Measurements from ENCODE around the gene PCAT6. TPM values are rescaled to one million over a fixed set of nuclear protein-coding genes. Genes with fewer than 3 reads are reported as not detected.

PCAT6 gene
- total RNA-seq, 3 donors from 2014 or later, result 0.69 to 1.3 (median 1.0) TPM

DNA sequence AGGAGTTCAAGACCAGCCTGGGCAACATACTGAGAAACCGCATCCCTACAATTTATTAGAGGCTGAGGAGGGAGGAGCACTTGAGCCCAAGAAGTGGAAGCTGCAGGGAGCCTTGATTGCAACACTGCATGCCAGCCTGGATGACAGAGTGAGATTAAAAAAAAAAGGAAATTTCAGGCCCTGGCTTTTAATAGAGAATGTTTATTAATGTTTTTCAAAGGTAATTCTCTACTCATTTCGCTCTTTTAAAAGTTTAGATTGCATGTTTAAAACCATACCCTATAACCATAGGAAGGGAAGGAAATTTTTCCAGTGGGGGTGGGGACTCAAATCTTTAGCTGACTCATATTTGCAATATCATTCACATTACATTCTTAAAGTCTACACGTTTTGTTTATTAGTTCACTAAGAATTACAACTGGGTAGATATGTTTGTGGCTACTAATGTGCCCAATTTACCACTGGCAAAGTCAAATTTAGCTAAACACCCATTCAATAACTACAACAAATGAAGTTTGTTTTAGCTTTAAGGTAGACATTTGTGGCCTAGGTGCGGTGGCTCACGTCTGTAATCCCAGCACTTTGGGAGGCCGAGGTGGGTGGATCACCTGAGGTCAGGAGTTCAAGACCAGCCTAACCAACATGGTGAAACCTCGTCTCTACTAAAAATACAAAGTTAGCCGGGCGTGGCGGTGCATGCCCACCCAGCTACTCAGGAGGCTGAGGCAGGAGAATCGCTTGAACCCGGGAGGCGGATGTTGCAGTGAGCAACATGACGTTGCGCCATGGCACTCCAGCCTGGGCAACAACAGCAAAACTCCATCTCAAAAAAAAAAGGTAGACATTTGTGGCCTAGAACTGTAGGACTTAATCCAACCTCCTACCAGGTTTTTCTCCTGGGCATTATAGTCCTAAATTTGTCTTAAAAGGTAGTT, 7.5 kb upstream of the PCAT6 start:
- intact Hi-C loops (cut with DNase I, micrococcal nuclease), result no loop called here
- TF ChIP-seq, protein P1, sequence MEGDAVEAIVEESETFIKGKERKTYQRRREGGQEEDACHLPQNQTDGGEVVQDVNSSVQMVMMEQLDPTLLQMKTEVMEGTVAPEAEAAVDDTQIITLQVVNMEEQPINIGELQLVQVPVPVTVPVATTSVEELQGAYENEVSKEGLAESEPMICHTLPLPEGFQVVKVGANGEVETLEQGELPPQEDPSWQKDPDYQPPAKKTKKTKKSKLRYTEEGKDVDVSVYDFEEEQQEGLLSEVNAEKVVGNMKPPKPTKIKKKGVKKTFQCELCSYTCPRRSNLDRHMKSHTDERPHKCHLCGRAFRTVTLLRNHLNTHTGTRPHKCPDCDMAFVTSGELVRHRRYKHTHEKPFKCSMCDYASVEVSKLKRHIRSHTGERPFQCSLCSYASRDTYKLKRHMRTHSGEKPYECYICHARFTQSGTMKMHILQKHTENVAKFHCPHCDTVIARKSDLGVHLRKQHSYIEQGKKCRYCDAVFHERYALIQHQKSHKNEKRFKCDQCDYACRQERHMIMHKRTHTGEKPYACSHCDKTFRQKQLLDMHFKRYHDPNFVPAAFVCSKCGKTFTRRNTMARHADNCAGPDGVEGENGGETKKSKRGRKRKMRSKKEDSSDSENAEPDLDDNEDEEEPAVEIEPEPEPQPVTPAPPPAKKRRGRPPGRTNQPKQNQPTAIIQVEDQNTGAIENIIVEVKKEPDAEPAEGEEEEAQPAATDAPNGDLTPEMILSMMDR (IDR thresholded peaks at IDR 0.05), result no peak
- no peaks in the 10 kb centered on the region for H3K9me3 ChIP-seq
- ATAC-seq (no peak), DNase-seq (no peak)
- no peaks in the 10 kb centered on the region for H3K36me3 ChIP-seq (ENCODE audit: low read depth)
- peaks cover 16% of the 10 kb centered on the region for H3K4me1 ChIP-seq (ENCODE audit: low read depth)
- H3K4me3 ChIP-seq, result no peak overlapping the region

DNA sequence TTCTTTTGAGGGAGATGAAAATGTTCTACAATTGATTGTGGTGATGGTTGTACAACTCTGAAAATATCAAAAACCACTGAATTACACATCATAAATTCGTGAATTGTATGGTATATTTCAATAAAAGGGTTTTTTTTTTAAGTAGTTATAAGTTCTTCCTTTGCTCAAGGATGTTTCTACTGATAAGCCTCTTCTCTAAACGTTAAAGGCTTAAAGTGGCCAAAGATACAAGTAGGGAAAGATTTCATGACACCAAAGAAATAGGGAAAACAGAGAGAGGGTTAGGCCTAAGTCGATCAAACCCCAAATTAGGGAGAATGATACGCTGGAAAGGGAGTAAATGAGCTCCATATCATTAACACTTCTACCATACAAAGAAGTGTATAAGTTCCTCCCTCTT, 6.6 kb upstream of the PCAT6 start:
- intact Hi-C loops (cut with DNase I, micrococcal nuclease), result no loop called here
- no peak overlapping the region for H3K4me3 ChIP-seq
- no peaks in the 10 kb centered on the region for H3K9me3 ChIP-seq
- TF ChIP-seq, protein P1 (IDR thresholded peaks at IDR 0.05), result no peak
- H3K4me1 ChIP-seq (ENCODE audit: low read depth), result peaks cover 16% of the 10 kb centered on the region
- no peak for DNase-seq
- ATAC-seq, result no peak
- no peaks in the 10 kb centered on the region for H3K36me3 ChIP-seq (ENCODE audit: low read depth)

DNA sequence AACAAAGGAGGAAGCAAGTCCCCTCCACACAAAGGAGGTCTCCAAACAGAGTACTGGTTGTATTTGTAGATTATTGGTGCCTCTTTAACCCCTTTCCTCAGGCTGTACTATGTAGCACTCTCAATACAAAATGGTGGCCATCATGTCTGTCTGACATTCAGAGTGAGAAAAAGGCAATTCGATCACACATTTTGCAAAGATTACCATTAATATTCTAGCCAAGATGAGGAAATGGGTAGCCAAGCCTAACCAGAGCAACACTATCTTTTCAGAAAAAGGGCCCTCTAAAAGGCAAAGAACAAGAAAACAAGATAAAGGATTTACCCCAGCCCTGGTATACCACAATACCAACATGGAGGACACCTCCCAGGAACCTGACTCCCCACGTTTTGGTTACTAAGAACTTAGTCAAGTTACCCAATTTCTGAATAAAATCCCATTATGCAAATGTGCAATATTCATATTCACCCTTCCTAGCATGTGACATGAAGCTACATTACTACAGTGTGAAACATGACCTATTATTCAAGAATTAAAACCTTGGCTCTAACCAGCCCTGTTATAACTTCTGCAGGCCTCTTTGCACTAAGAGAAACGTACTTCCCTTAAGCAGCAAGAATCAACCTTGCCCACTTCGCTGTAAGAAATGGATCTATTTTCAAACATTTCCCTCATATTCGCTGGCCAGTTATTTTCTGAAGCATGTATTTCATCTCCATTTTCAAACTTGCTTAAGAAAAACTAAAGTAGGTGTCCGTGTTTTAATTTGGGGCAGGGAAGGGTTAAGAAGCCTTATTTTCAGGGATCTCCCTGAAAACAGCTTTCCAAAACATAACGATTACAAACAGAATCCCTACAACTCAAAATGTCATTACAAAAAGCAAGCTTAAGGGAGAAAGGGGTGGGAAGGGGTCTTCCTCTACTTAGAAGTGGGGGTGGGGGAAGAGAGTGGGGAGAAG, 4.6 kb upstream of the PCAT6 start:
- Histone ChIP-seq H3K4me1 (ENCODE audit: low read depth) (peaks cover 21% of the 10 kb centered on the region), H3K4me3 (peak overlapping the region; percentile 82), H3K9me3 (no peaks in the 10 kb centered on the region), H3K36me3 (ENCODE audit: low read depth) (no peaks in the 10 kb centered on the region)
- no peak for ATAC-seq
- DNase-seq, result no peak
- intact Hi-C loops (cut with DNase I, micrococcal nuclease), result no loop called here
- TF ChIP-seq, protein P1 (IDR thresholded peaks at IDR 0.05), result no peak

DNA sequence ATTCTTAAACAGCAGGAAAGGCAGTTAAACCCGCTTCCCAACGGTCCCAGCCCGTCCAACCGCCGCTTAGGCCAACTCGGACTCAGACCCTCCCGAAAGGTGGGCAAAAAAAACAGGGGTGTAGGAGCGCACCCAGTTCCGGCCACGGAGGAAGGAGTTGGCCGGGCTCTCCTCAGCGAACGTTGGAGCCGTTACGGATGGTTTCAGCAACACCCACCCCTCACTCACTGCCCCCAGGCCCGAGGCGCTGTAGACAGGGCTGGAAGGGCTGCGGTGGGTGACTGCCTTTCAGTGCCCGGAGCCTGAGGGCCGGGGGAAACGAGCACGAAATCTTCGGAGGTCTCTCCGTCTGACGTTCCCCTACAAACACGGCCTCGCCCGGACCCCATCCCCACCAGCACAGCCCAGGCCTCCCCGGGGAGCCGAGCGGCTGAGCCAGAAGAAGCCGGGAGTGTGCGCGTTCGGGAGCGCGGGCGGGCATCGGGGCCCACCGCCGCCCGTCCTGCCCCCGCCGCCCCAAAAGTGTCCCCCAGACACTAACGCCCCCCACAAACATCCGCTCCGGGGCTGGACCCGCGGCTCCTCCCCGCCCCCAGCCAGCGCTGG, 3.8 kb upstream of the PCAT6 start:
- TF ChIP-seq, protein P1 (IDR thresholded peaks at IDR 0.05), result no peak
- Histone ChIP-seq H3K36me3 (ENCODE audit: low read depth) (no peaks in the 10 kb centered on the region), H3K4me1 (ENCODE audit: low read depth) (peaks cover 27% of the 10 kb centered on the region), H3K4me3 (peak overlapping the region; percentile 82), H3K9me3 (no peaks in the 10 kb centered on the region)
- ATAC-seq (peak; percentile 1), DNase-seq (peak; percentile 32 to 64 (median 59))
- intact Hi-C loops (cut with DNase I, micrococcal nuclease), result no loop called here

DNA sequence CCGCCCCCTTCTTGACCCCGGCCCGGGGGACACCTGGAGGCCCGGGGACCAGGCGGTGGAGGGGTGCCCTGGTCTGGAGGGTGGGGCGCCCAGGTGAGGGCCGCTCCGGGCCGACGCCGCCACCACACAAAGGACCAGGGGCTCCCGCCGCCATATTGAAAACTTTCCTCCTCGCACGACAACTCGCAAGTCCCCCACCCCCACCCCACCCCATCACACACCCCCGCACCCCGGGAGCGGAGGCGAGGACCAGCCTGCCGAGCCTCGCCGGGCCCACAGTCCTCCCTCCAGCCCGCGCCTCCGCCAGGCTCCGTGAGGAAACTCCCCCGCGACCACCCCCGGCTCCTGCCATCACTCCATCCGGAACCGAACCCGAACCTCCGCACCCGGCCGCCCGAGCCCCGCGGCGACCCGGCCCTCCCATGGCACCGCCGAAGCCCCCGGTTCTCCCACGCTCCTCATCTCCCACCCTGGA, 3.3 kb upstream of the PCAT6 start:
- Histone ChIP-seq H3K4me1 (ENCODE audit: low read depth) (peaks cover 29% of the 10 kb centered on the region), H3K36me3 (ENCODE audit: low read depth) (no peaks in the 10 kb centered on the region), H3K9me3 (no peaks in the 10 kb centered on the region), H3K4me3 (peak overlapping the region; percentile 82)
- DNase-seq (peak; percentile 40 to 67 (median 67)), ATAC-seq (peak; percentile 17)
- TF ChIP-seq, protein P1 (IDR thresholded peaks at IDR 0.05), result no peak
- intact Hi-C loops (cut with DNase I, micrococcal nuclease), result no loop called here
